GM19468 (cell line): Measurements from ENCODE around the gene CPXM1.
"Not testable (repeated sequence)": the region's sequence is repeated elsewhere in the genome, so short reads cannot be mapped to it uniquely, and the experiment has no call there.

Experiments used
- ATAC-seq: cut with Tn5 transposase; IDR thresholded peaks from one replicate; pipeline ENCODE4 v1.9.1; 2021; ENCODE audit warnings: mild to moderate bottlenecking, moderate library complexity, moderate number of reproducible peaks; ENCODE audit not compliant: unreplicated experiment; ENCODE audit errors: extremely low read depth

Gene CPXM1

DNA sequence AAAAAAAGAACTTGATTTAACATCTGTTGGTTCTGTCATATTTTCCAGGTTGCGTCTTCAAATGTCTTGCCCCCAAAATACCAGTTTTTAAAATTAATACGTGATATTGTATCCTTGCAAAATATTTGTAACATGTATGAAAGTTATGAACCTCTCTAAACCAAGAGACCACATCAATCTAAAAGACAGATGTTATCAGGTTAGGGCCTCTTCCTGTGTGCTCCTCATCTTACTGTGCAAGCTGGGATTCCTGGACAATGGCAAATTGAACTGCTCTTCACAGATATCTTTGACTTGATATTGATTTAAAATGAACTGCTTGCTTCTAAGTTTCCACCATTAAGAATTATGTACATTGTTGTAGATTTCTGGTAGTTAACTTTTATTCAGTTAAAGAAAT, 25.3 kb upstream of the CPXM1 start:
- ATAC-seq, result no peak

DNA sequence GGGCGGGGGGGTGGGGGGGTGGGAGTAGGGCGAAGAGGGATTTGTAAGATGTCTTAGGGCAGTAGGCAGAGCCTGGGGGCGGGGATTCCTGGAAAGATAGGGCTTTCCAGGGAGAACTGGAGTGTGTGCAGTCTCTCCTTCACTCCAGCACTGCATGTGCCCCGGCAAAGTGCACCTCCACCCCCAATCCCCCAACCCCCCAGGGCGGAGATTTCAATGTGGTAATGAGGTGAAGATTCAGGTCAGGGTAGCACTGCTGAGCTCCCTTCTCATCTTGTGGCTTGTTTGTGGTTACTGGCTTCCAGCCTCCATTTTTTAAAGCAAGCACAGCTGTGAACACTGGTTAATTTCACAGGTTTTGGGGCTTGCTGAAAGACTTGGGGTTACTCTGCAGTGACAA, 21.6 kb upstream of the CPXM1 start:
- ATAC-seq, result no peak

- ATAC-seq, result no peak
Measured at GRCh38 chr20:2820896-2821869, 20.8 kb upstream of the CPXM1 start.

- ATAC-seq, result no peak
Measured at GRCh38 chr20:2820084-2820895, 19.9 kb upstream of the CPXM1 start.

- no peak for ATAC-seq
Measured at GRCh38 chr20:2817891-2818595, 17.6 kb upstream of the CPXM1 start.

DNA sequence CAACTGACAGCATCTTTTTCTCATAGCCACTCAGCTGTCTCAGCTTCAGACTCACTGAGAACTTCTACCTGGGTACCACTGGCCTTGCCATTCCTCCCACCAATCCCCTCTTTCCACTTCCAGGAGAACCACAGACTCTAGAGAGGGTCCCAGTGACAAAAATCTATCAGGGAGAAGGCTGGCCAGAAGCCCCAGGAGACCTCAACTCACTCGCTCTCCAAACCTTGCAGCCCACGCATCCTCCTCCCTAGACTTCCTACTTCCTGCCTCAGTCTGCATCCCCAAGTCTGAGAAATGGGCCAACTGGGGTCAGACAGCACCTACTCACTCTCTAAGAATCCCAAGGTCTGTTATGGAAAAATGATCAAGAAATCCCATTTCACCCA, 16.9 kb upstream of the CPXM1 start:
- no peak for ATAC-seq

DNA sequence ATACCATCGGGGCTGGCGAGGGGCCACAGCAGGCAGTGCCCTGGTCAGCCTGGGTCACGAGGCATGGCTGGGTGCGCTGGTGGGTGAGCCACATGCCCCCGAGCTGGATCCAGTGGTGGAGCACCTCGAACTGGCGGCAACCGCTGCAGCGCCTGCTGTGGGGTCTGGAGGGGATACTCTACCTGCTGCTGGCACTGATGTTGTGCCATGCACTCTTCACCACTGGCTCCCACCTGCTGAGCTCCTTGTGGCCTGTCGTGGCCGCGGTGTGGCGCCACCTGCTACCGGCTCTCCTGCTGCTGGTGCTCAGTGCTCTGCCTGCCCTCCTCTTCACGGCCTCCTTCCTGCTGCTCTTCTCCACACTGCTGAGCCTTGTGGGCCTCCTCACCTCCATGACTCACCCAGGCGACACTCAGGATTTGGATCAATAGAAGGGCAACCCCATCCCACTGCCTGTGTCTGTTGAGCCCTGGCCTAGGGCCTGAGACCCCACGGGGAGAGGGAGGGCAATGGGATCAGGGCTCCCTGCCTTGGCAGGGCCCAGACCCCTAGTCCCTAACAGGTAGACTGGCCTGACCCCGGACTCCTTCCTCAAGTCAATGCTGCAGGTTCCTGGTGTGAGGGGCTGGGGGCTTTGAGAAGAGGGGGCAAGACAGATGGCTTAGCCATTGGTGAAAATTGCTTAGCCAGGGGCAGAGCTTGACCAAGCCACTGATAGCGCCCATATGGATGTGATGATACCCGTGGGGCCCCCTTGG, 16.3 kb upstream of the CPXM1 start:
- no peak for ATAC-seq

DNA sequence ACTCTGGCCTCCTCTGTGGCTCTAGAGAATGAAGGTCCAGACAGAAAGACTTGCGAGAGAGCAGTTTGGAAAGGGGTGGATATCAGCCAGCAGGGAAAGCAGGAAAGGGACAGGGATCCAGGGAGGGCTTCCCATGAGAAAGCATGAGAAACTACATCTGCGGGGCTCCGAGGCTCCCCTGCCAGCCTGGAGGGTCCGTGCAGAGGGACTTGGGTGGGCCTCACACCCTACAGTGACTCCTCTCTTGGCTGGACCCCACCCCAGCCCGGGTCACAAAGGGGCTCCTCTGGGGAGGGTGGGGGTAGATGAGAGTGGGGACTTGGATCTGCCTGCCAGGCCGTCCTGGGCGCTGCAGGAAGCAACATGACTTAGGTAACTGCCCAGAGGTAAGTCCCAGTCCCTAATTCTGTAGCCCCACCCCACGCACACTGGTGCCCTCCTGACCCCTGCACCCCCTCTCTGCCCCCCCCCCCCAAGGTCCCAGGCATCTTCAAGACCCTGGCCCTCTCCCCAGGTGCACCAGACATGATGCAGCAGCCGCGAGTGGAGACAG, 15.7 kb upstream of the CPXM1 start, which contains the start of gene TMEM239:
Gene TMEM239 (plus strand): TSS at position 335 of the 553 bp plus-strand sequence. CDS start 191 bp downstream, at position 526.
- no peak for ATAC-seq

DNA sequence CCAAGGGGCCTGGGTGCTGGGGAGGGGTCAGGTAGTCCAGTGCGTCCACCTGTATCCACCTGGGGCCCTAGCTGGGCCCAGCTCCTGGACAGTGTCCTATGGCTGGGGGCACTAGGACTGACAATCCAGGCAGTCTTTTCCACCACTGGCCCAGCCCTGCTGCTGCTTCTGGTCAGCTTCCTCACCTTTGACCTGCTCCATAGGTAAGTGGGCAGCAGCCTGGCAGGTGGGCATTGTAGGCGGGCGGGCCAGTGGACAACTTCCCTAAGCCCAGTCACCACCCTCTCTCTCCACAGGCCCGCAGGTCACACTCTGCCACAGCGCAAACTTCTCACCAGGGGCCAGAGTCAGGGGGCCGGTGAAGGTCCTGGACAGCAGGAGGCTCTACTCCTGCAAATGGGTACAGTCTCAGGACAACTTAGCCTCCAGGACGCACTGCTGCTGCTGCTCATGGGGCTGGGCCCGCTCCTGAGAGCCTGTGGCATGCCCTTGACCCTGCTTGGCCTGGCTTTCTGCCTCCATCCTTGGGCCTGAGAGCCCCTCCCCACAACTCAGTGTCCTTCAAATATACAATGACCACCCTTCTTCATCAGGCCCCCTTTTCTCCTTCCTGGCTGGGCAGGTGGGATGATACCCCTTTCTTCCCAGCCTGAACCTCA, 14.9 kb upstream of the CPXM1 start:
- no peak for ATAC-seq

DNA sequence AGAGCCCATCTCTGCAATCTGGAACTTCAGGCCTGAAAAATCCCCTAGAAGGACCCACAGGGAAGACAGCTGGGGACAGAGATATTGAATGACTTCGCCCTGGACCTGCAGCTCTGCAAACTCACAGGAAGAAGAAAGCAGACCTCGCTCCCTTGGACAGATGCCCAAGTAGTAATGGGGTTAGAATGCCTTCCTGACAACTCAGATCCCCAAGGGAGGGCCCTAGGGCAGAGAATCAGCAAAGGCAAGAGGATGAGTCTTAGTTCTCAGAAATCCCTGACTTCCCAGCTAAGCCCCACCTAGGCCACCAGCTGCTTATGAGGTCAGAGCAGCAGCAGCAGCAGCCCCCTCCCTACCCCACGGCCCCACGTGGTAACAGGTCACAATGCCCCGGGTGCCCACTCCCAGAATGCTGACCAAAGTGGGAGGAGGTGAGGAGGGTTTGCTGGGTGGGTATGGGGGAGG, 14.2 kb upstream of the CPXM1 start, which contains the start of gene C20orf141:
Gene C20orf141 (plus strand): TSS at position 401 of the 465 bp plus-strand sequence. CDS start 198 bp downstream, outside the sequence.
- ATAC-seq, result no peak

GRCh38 chr20:2814076-2814475, 13.6 kb upstream of the CPXM1 start:
- no peak for ATAC-seq

DNA sequence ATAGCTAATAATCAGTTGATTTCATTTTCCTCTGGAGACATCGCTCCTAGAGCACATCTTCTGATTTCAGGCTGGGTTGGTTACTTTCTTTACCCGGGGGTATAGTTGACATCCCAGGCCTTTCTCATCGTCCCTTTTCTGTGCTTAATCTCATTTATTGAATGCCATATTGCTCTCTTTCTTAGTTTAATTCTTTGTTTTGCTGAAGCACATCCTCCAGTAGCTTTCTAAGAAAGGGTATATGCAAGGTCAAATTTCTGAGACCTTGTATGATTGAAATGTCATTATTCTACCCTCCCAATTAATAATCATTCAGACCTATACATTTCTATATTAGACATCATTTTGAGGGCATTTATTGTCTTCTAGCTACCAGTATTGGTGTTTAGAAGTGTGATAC, 11.8 kb upstream of the CPXM1 start:
- no peak for ATAC-seq

DNA sequence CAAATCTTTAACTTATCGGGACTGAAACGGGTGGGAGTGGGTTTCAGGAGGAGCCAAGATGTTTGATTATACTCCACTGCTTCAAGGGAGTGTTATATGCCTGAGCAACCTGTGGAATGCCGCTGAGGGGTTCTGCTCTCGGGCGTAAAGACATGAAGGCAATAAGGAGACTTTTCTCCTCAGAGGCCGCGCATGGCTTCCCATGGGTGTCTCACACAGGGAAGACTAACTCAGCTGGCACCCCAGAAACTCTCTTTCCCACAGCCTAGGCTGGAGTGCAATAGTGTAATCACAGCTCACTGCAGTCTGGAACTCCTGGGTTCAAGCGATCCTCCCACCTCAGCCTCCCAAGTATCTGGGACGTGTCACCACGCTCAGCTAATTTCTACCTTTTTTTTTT, 9.3 kb upstream of the CPXM1 start:
- no peak for ATAC-seq

- not testable (repeated sequence) for ATAC-seq
Measured at GRCh38 chr20:2807929-2808328, 7.5 kb upstream of the CPXM1 start.

- no peak for ATAC-seq
Measured at GRCh38 chr20:2807019-2807418, 6.6 kb upstream of the CPXM1 start.

GRCh38 chr20:2806351-2806701, 5.9 kb upstream of the CPXM1 start:
- no peak for ATAC-seq

- ATAC-seq, result no peak
Measured at GRCh38 chr20:2805689-2806350, 5.4 kb upstream of the CPXM1 start.
